HL-60/S4 treated with phorbol 12-myristate 13-acetate at 8.2 ng/mL for 4 days and 3 days (cell line): ENCODE results near the gene MAP3K4.

Experiments
- in situ Hi-C: fragments of 300-500 bp; cut with MboI; formaldehyde crosslinking; loops from 2 replicates; pipeline ENCODE4 v1.15.0; 2022; ENCODE audit warnings: low sequenced_read_pairs

MAP3K4 gene

GRCh38 chr6:160991406-160992060 is at the start of gene MAP3K4:
MAP3K4 (plus strand) TSS chr6:160991769; CDS start chr6:160991932, 163 bp downstream.
- in situ Hi-C loops, result no loop called here

- in situ Hi-C loops, result no loop called here
Observed at GRCh38 chr6:160943997-160944396, 47.6 kb upstream of the MAP3K4 start.

GRCh38 chr6:160945516-160946177 is 45.9 kb upstream of the MAP3K4 start:
- in situ Hi-C loops, result no loop called here

- in situ Hi-C loops, result no loop called here
Observed at GRCh38 chr6:160949531-160949930, 42.0 kb upstream of the MAP3K4 start.

- in situ Hi-C loops, result no loop called here
Observed at GRCh38 chr6:160950507-160950906, 41.1 kb upstream of the MAP3K4 start.

GRCh38 chr6:160951187-160952030 is 40.2 kb upstream of the MAP3K4 start:
- in situ Hi-C loops, result no loop called here

GRCh38 chr6:160952633-160953281 is 38.8 kb upstream of the MAP3K4 start:
- in situ Hi-C loops, result no loop called here

GRCh38 chr6:160955508-160956295 is 35.9 kb upstream of the MAP3K4 start:
- in situ Hi-C loops, result no loop called here

- in situ Hi-C loops, result no loop called here
Observed at GRCh38 chr6:160956300-160957035, 35.1 kb upstream of the MAP3K4 start.

- in situ Hi-C loops, result no loop called here
Observed at GRCh38 chr6:160959726-160960435, 31.7 kb upstream of the MAP3K4 start.

- in situ Hi-C loops, result no loop called here
Observed at GRCh38 chr6:160960839-160961238, 30.7 kb upstream of the MAP3K4 start.

- in situ Hi-C loops, result no loop called here
Observed at GRCh38 chr6:160962835-160963623, 28.5 kb upstream of the MAP3K4 start.

- in situ Hi-C loops, result no loop called here
Observed at GRCh38 chr6:160963651-160964050, 27.9 kb upstream of the MAP3K4 start.

GRCh38 chr6:160965893-160966292 is 25.7 kb upstream of the MAP3K4 start:
- in situ Hi-C loops, result no loop called here

GRCh38 chr6:160966493-160967229 is 24.9 kb upstream of the MAP3K4 start:
- in situ Hi-C loops, result no loop called here

- in situ Hi-C loops, result no loop called here
Observed at GRCh38 chr6:160967351-160967750, 24.2 kb upstream of the MAP3K4 start.

- in situ Hi-C loops, result no loop called here
Observed at GRCh38 chr6:160967833-160968232, 23.7 kb upstream of the MAP3K4 start.

- in situ Hi-C loops, result no loop called here
Observed at GRCh38 chr6:160971171-160971570, 20.4 kb upstream of the MAP3K4 start.
